ENCODE results near the gene ARID3A.
"Not testable (repeated sequence)": the region's sequence is repeated elsewhere in the genome, so short reads cannot be mapped to it uniquely, and the experiment has no call there.

The ARID3A gene

DNA sequence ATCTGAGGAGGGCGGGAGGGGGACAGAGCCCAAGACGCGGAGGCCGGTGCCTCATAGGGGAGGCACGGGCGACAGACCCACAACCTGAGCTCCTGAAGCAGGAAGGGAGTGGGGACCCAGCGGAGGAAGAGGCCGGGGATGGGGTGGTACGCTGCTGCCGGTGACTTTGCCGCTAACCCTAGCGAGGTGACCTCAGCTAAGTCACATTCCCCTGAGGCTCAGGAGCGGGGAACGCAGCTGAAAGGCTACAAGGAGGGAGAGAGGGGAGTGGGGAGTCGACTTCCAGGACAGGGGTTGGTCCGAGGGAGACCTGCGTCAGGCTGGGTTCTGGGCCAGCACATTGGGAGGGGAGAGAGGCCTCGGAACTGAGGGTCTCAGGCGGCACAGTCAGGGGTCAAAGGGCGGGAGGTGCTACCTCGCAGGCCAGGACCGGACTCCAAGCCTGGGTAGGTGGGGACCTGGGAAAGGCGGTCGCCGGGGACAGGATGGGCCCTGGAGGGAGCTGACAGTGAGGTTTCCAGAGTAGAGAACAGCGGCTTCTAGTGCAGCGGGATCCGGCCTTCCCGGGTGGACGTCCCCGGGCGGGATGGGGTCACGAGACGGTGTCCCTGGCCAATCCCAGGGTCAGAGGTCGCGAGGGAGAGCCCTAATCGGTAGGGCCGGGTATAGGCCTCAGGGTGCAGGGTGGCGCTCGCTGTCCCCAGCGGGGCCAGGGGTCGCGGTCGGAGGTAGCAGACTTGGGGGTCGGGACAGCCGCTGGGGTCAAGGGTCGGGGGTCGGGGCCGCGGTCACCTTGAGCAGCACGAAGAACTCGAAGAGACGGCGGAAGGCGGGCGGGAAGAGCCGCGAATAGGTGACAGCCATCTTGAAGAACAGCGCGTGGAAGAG lies 94.4 kb downstream of the ARID3A start:
- DNase-seq = no peak

DNA sequence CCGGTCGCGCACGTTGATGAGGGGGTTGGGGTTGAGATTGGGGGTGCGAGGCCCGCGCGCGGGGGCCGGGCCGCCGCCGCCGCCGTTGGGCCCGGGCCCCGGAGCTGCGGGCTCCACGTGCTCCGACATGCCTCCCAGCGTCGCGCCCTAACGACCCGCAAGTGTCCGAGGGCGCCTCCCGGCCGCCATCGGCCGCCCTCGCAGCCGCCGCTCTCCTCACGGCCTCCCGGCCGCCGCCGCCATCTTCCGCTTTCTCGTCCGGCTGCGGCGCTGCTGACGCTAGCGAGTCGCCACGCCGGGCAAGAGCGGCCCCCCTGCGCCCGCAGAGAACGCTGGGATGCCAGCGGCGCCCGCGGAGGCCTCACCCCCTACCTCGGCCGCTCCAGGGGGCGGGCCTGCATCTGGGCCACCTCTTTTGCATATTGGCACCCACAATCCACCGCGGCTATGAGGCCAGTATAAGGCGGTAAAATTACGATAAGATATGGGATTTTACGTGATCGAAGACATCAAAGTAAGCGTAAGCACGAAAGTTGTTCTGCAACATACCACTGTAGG lies 95.1 kb downstream of the ARID3A start, which contains the start of gene TMEM259:
TSS of gene TMEM259 (minus strand) at position 256 of the 558 bp plus-strand sequence. CDS start at position 129, 127 bp downstream.
- peak; percentile 97 for DNase-seq

DNA sequence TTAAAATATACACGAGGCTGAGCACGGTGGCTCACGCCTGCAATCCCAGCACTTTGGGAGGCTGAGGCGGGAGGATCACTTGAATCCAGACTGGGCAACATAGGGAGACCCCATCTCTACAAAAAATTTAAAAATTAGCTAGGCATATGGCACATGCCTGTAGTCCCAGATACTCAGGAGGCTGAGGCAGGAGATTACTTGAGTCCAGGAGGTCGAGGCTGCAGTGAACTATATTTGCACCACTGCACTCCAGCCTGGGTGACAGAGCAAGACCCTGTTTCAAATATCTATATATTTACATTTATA lies 98.0 kb downstream of the ARID3A start:
- not testable (repeated sequence) for DNase-seq

DNA sequence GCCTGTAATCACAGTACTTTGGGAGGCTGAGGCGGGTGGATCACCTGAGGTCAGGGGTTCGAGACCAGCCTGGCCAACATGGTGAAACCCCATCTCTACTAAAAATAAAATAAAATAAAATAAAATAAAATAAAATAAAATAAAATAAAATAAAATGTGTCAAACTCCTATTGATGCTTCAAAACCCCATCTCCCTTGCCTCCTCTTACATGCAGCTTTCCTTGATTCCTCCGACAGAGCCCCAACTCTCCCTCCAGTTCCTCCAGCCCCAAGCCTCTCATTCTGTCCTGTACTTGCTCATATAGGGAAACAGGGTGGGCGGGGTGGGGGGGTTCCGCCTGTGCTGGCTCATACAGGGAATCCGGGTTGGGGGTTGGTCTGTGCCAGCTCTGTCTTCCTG lies 99.2 kb downstream of the ARID3A start:
- DNase-seq = not testable (repeated sequence)
